A549 treated with CORT108297 at 1 μM for 4 hours (cell line): ENCODE results near the gene STAMBPL1. TPM values are rescaled to one million over a fixed set of nuclear protein-coding genes. Genes with fewer than 3 reads are reported as not detected.

ENCODE experiments used
- total RNA-seq: library from RNA; stranded (reverse); fragments of 200-300 nt; extraction: Qiagen RNA extraction; gene quantifications from 5 replicates; pipeline ENCODE4 v1.2.3, GENCODE V29; 2022

Gene STAMBPL1
- total RNA-seq = 30.9 to 35.2 TPM (median 33.8 TPM) in 5 replicates

GRCh38 chr10:88879534-88880281 is at the start of gene STAMBPL1:
STAMBPL1 (plus strand) TSS chr10:88880245; CDS start chr10:88901709, 21,464 bp downstream.

GRCh38 chr10:88851706-88852105 is 28.3 kb upstream of the STAMBPL1 start, which contains the start of gene ANKRD22:
ANKRD22 (minus strand) TSS chr10:88851844; CDS start chr10:88851607, 237 bp downstream.

GRCh38 chr10:88952647-88953111 is 72.6 kb downstream of the STAMBPL1 start, which contains the start of gene ACTA2:
ACTA2 (minus strand) TSS chr10:88952773; CDS start chr10:88948930, 3,843 bp downstream.

Other genes with a start within 250 kb of the STAMBPL1 start
- gene LIPF, start 215.8 kb upstream of the STAMBPL1 start, total RNA-seq = not detected in 5 replicates
- gene LIPK, start 174.0 kb upstream of the STAMBPL1 start, total RNA-seq = not detected in 5 replicates
- not detected in 5 replicates for gene LIPN, start 120.2 kb upstream of the STAMBPL1 start, total RNA-seq
- not detected in 5 replicates for gene LIPM, start 77.5 kb upstream of the STAMBPL1 start, total RNA-seq
- gene ANKRD22, start 28.4 kb upstream of the STAMBPL1 start, total RNA-seq = 0.27 to 0.54 TPM (median 0.34 TPM) in 5 replicates
- gene ACTA2, start 72.5 kb downstream of the STAMBPL1 start, total RNA-seq = 17.4 to 20.9 TPM (median 19.5 TPM) in 5 replicates
- 30.3 to 39.2 TPM (median 33.2 TPM) in 5 replicates for gene FAS, start 110.6 kb downstream of the STAMBPL1 start, total RNA-seq